ENCODE results near the gene NSUN2. TPM values are rescaled to one million over a fixed set of nuclear protein-coding genes. Genes with fewer than 3 reads are reported as not detected.

NSUN2 gene
- polyA plus RNA-seq, 1 donor from 2014 or later = 47.5 TPM

GRCh38 chr5:6585939-6586646 lies 46.8 kb downstream of the NSUN2 start:
- H3K9ac ChIP-seq (ENCODE audit: low read length) = no peak overlapping the region
- H3K9me3 ChIP-seq (ENCODE audit: low read length) = no peaks in the 10 kb centered on the region
- H4K20me1 ChIP-seq (ENCODE audit: insufficient read depth) = no peaks in the 10 kb centered on the region
- no peak for TF ChIP-seq POLR2AphosphoS5 (IDR thresholded peaks at IDR 0.05)
- TF ChIP-seq EP300 (conservative IDR thresholded peaks at IDR 0.05; ENCODE audit: poor library complexity, severe bottlenecking) = no peak
- TF ChIP-seq, protein P1, sequence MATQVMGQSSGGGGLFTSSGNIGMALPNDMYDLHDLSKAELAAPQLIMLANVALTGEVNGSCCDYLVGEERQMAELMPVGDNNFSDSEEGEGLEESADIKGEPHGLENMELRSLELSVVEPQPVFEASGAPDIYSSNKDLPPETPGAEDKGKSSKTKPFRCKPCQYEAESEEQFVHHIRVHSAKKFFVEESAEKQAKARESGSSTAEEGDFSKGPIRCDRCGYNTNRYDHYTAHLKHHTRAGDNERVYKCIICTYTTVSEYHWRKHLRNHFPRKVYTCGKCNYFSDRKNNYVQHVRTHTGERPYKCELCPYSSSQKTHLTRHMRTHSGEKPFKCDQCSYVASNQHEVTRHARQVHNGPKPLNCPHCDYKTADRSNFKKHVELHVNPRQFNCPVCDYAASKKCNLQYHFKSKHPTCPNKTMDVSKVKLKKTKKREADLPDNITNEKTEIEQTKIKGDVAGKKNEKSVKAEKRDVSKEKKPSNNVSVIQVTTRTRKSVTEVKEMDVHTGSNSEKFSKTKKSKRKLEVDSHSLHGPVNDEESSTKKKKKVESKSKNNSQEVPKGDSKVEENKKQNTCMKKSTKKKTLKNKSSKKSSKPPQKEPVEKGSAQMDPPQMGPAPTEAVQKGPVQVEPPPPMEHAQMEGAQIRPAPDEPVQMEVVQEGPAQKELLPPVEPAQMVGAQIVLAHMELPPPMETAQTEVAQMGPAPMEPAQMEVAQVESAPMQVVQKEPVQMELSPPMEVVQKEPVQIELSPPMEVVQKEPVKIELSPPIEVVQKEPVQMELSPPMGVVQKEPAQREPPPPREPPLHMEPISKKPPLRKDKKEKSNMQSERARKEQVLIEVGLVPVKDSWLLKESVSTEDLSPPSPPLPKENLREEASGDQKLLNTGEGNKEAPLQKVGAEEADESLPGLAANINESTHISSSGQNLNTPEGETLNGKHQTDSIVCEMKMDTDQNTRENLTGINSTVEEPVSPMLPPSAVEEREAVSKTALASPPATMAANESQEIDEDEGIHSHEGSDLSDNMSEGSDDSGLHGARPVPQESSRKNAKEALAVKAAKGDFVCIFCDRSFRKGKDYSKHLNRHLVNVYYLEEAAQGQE (IDR thresholded peaks at IDR 0.05; ENCODE audit: borderline replicate concordance) = no peak
- TF ChIP-seq, protein P2, sequence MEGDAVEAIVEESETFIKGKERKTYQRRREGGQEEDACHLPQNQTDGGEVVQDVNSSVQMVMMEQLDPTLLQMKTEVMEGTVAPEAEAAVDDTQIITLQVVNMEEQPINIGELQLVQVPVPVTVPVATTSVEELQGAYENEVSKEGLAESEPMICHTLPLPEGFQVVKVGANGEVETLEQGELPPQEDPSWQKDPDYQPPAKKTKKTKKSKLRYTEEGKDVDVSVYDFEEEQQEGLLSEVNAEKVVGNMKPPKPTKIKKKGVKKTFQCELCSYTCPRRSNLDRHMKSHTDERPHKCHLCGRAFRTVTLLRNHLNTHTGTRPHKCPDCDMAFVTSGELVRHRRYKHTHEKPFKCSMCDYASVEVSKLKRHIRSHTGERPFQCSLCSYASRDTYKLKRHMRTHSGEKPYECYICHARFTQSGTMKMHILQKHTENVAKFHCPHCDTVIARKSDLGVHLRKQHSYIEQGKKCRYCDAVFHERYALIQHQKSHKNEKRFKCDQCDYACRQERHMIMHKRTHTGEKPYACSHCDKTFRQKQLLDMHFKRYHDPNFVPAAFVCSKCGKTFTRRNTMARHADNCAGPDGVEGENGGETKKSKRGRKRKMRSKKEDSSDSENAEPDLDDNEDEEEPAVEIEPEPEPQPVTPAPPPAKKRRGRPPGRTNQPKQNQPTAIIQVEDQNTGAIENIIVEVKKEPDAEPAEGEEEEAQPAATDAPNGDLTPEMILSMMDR (IDR thresholded peaks at IDR 0.05; ENCODE audit: poor library complexity, severe bottlenecking) = no peak
- TF ChIP-seq MXI1 (conservative IDR thresholded peaks at IDR 0.05; ENCODE audit: poor library complexity, severe bottlenecking) = no peak
- TF ChIP-seq RAD21 (conservative IDR thresholded peaks at IDR 0.05) = no peak
- TF ChIP-seq SMC3 (conservative IDR thresholded peaks at IDR 0.05; ENCODE audit: poor library complexity) = no peak
- no peak for TF ChIP-seq TAF1 (IDR thresholded peaks at IDR 0.05; ENCODE audit: low read depth)
- no peak for TF ChIP-seq EZH2 (IDR thresholded peaks at IDR 0.05; ENCODE audit: borderline replicate concordance, insufficient read depth, low read length, poor library complexity, severe bottlenecking)
- H3K27ac ChIP-seq (ENCODE audit: low read length) = no peak overlapping the region
- H3K9me2 ChIP-seq (ENCODE audit: insufficient read depth, low read length) = no peaks in the 10 kb centered on the region
- no peaks in the 10 kb centered on the region for H3K36me3 ChIP-seq (ENCODE audit: insufficient read depth, low read length)
- no peaks in the 10 kb centered on the region for H3F3A ChIP-seq (ENCODE audit: insufficient read depth, low read length, poor library complexity, severe bottlenecking)
- H2AFZ ChIP-seq (ENCODE audit: low read depth, low read length) = no peak overlapping the region
- H3K27me3 ChIP-seq (ENCODE audit: insufficient read depth, low read depth, low read length) = peaks cover 17% of the 10 kb centered on the region
- H3K4me2 ChIP-seq (ENCODE audit: low read length) = no peak overlapping the region
- no peaks in the 10 kb centered on the region for H3K79me2 ChIP-seq (replicated peaks; ENCODE audit: insufficient read depth, low read length)
- H3K4me3 ChIP-seq (ENCODE audit: low read length) = no peak overlapping the region

GRCh38 chr5:6585168-6585567 lies 47.7 kb downstream of the NSUN2 start:
- Histone ChIP-seq H3K9ac (ENCODE audit: low read length) (no peak overlapping the region), H3K4me2 (ENCODE audit: low read length) (no peak overlapping the region), H4K20me1 (ENCODE audit: insufficient read depth) (no peaks in the 10 kb centered on the region), H3K36me3 (ENCODE audit: insufficient read depth, low read length) (no peaks in the 10 kb centered on the region), H3F3A (ENCODE audit: insufficient read depth, low read length, poor library complexity, severe bottlenecking) (no peaks in the 10 kb centered on the region), H3K27me3 (ENCODE audit: insufficient read depth, low read depth, low read length) (peaks cover 17% of the 10 kb centered on the region), H3K27ac (ENCODE audit: low read length) (no peak overlapping the region), H3K9me3 (ENCODE audit: low read length) (no peaks in the 10 kb centered on the region), H3K79me2 (replicated peaks; ENCODE audit: insufficient read depth, low read length) (no peaks in the 10 kb centered on the region), H2AFZ (ENCODE audit: low read depth, low read length) (no peak overlapping the region), H3K4me3 (ENCODE audit: low read length) (no peak overlapping the region), H3K9me2 (ENCODE audit: insufficient read depth, low read length) (no peaks in the 10 kb centered on the region)
- TF ChIP-seq TAF1 (IDR thresholded peaks at IDR 0.05; ENCODE audit: low read depth) = no peak
- TF ChIP-seq EP300 (conservative IDR thresholded peaks at IDR 0.05; ENCODE audit: poor library complexity, severe bottlenecking) = no peak
- TF ChIP-seq, protein P1 (IDR thresholded peaks at IDR 0.05; ENCODE audit: borderline replicate concordance) = no peak
- TF ChIP-seq POLR2AphosphoS5 (IDR thresholded peaks at IDR 0.05) = no peak
- no peak for TF ChIP-seq RAD21 (conservative IDR thresholded peaks at IDR 0.05)
- TF ChIP-seq, protein P2 (IDR thresholded peaks at IDR 0.05; ENCODE audit: poor library complexity, severe bottlenecking) = no peak
- no peak for TF ChIP-seq MXI1 (conservative IDR thresholded peaks at IDR 0.05; ENCODE audit: poor library complexity, severe bottlenecking)
- no peak for TF ChIP-seq EZH2 (IDR thresholded peaks at IDR 0.05; ENCODE audit: borderline replicate concordance, insufficient read depth, low read length, poor library complexity, severe bottlenecking)
- TF ChIP-seq SMC3 (conservative IDR thresholded peaks at IDR 0.05; ENCODE audit: poor library complexity) = no peak

Measured in neural cell (in vitro differentiated cells).